GM12878 (cell line): ENCODE data around the gene COPS6. TPM values are rescaled to one million over a fixed set of nuclear protein-coding genes. Genes with fewer than 3 reads are reported as not detected.

Experiments
- ATAC-seq: fragments of 200-7000 bp; cut with Tn5 transposase; 3 replicates; pipeline ENCODE4 v1.9.1; 2020; ENCODE audit warnings: mild to moderate bottlenecking, moderate library complexity
- BruUV-seq: library from RNA; stranded (reverse); fragments of 400-500 nt; replicated peaks from 2 replicates; lab custom pipeline; 2021; lab: Mats Ljungman, UMichigan
- CTCF ChIA-PET: fragments of 300-600 bp; sonication (Branson Sonifier 250); formaldehyde crosslinking; extraction: SDS; loops from one replicate; lab custom pipeline; 2021; ENCODE audit warnings: inconsistent platforms; lab: Yijun Ruan, JAX
- POLR2A ChIA-PET: fragments of 350-600 bp; formaldehyde crosslinking; extraction: SDS; loops from one replicate; lab custom pipeline; 2021; ENCODE audit warnings: inconsistent platforms; lab: Charles Lee
- RAD21 ChIA-PET: fragments of 300-600 bp; sonication (Branson Sonifier 250); formaldehyde crosslinking; loops from one replicate; lab custom pipeline; 2023; ENCODE audit warnings: antibody characterized with exemption; ENCODE audit not compliant: unreplicated experiment; lab: Charles Lee
- SMC1A ChIA-PET: fragments of 300-600 bp; sonication (Branson Sonifier 250); formaldehyde crosslinking; loops from one replicate; lab custom pipeline; 2023; ENCODE audit not compliant: unreplicated experiment, uncharacterized antibody; lab: Charles Lee
- DNase-seq: peaks from one replicate; pipeline ENCODE4 v3.0.0-alpha.2; 2011; ENCODE audit warnings: low read depth, low spot score
- FAIRE-seq: peaks from 3 replicates; lab custom pipeline; 2011; peaks lifted over from hg19 to GRCh38; lab: Jason Lieb, UNC
- H2AFZ ChIP-seq: 2 replicates; pipeline ENCODE4 v1.6.0; 2011; ENCODE audit warnings: low read depth, low read length, control low read depth; ENCODE audit not compliant: control insufficient read depth
- H3K27ac ChIP-seq: 2 replicates; pipeline ENCODE4 v1.5.1; 2011; ENCODE audit warnings: control low read depth; ENCODE audit not compliant: control insufficient read depth, insufficient read depth
- H3K27me3 ChIP-seq, 2 experiments: replicated peaks in 1 of 2; 2 replicates each; pipeline versions ENCODE4 v1.6.0 to v1.6.1; 2011; ENCODE audit warnings: low read length in 1 of 2; ENCODE audit not compliant: control insufficient read depth in 2 of 2, insufficient read depth in 2 of 2
- H3K36me3 ChIP-seq, 2 experiments: 2 replicates each; pipeline ENCODE4 v1.5.1; 2011; ENCODE audit warnings: low read length in 1 of 2; ENCODE audit not compliant: control insufficient read depth in 2 of 2, insufficient read depth in 2 of 2
- H3K4me1 ChIP-seq: 2 replicates; pipeline ENCODE4 v1.6.1; 2011; ENCODE audit warnings: mild to moderate bottlenecking, low read length, moderate library complexity, mixed read lengths; ENCODE audit not compliant: control insufficient read depth, insufficient read depth
- H3K4me2 ChIP-seq: 2 replicates; pipeline ENCODE4 v1.6.0; 2011; ENCODE audit warnings: control low read depth; ENCODE audit not compliant: control insufficient read depth, insufficient read depth
- H3K4me3 ChIP-seq: fragments of 200-600 bp; sonication (generic); 2 replicates; pipeline ENCODE4 v1.5.1; 2016
- H3K79me2 ChIP-seq: 2 replicates; pipeline ENCODE4 v1.6.0; 2011; ENCODE audit warnings: low read length; ENCODE audit not compliant: control insufficient read depth, insufficient read depth
- H3K9ac ChIP-seq: 2 replicates; pipeline ENCODE4 v1.8.0; 2011; ENCODE audit warnings: low read length, control low read depth, mixed read lengths; ENCODE audit not compliant: control insufficient read depth, insufficient read depth
- H3K9me3 ChIP-seq: replicated peaks from 3 replicates; pipeline ENCODE4 v1.5.1; 2011; ENCODE audit warnings: mild to moderate bottlenecking, low read length; ENCODE audit not compliant: control insufficient read depth, insufficient read depth
- H4K20me1 ChIP-seq: 2 replicates; pipeline ENCODE4 v1.6.0; 2011; ENCODE audit not compliant: control insufficient read depth, insufficient read depth
- ATF7 ChIP-seq: fragments of 450-650 bp; IDR thresholded peaks from 2 replicates; pipeline ENCODE4 v1.6.1; 2016; ENCODE audit warnings: low read depth, mild to moderate bottlenecking
- BCL11A ChIP-seq: IDR thresholded peaks from 2 replicates; pipeline ENCODE4 v1.6.1; 2011; ENCODE audit warnings: low read depth, low read length
- BMI1 ChIP-seq: fragments of 450-650 bp; IDR thresholded peaks from 2 replicates; pipeline ENCODE4 v1.6.1; 2016; ENCODE audit warnings: mild to moderate bottlenecking, moderate library complexity, borderline replicate concordance
- ETV6 ChIP-seq, 2 experiments: fragments of 450-650 bp in 1 of 2; IDR thresholded peaks in 1 of 2; conservative IDR thresholded peaks in 1 of 2; 2 replicates each; pipeline ENCODE4 v1.6.1; 2014; ENCODE audit warnings: antibody characterized with exemption in 1 of 2, borderline replicate concordance in 1 of 2, low read depth in 1 of 2, mild to moderate bottlenecking in 1 of 2, moderate library complexity in 1 of 2
- IKZF1 ChIP-seq: fragments of 450-650 bp; conservative IDR thresholded peaks from 2 replicates; pipeline ENCODE4 v1.6.1; 2017; ENCODE audit warnings: antibody characterized with exemption, mild to moderate bottlenecking
- NBN ChIP-seq: fragments of 450-650 bp; IDR thresholded peaks from 2 replicates; pipeline ENCODE4 v1.6.1; 2016
- PAX5 ChIP-seq: IDR thresholded peaks from 2 replicates; pipeline ENCODE4 v1.6.1; 2011; ENCODE audit warnings: low read depth, low read length, borderline replicate concordance
- RB1 ChIP-seq: fragments of 450-650 bp; formaldehyde crosslinking; IDR thresholded peaks from 2 replicates; pipeline ENCODE4 v1.6.1; 2017; ENCODE audit warnings: mild to moderate bottlenecking, borderline replicate concordance
- USF1 ChIP-seq: IDR thresholded peaks from 2 replicates; pipeline ENCODE4 v1.6.1; 2011; ENCODE audit warnings: borderline replicate concordance, low read depth, mild to moderate bottlenecking, moderate library complexity, mixed read lengths, low read length; ENCODE audit not compliant: insufficient read depth; ENCODE audit errors: extremely low read length
- ZBTB11 ChIP-seq: fragments of 450-650 bp; formaldehyde crosslinking; IDR thresholded peaks from 2 replicates; pipeline ENCODE4 v1.5.0; 2022; ENCODE audit warnings: mild to moderate bottlenecking, missing genetic modification characterization
- ZZZ3 ChIP-seq: IDR thresholded peaks from 2 replicates; pipeline ENCODE4 v1.6.1; 2011; ENCODE audit warnings: low read depth; ENCODE audit not compliant: control insufficient read depth, insufficient read length
- WGBS: methylation state at CpG from one replicate; pipeline ENCODE4 v1.1.6; 2016; ENCODE audit warnings: low lambda C conversion rate; ENCODE audit not compliant: insufficient replicate concordance, insufficient coverage; ENCODE audit errors: missing lambda C conversion rate; 5-methylcytosine and 5-hydroxymethylcytosine counted together
- in situ Hi-C: fragments of 300-500 bp; cut with MboI; formaldehyde crosslinking; loops from 9 replicates; pipeline ENCODE4 v1.14.3; 2018; ENCODE audit warnings: mixed read lengths
- intact Hi-C: fragments of 100-400 bp; cut with micrococcal nuclease; formaldehyde crosslinking; loops from one replicate; pipeline ENCODE4 v1.14.2; 2022; ENCODE audit not compliant: unreplicated experiment
- polyA plus RNA-seq, 11 experiments: library from polyadenylated mRNA; depleted of rRNA in 4 of 11; unstranded in 6 of 11; stranded (reverse) in 5 of 11; fragments of >200 nt; fragmentation: Nextera tagmentation in 4 of 11; fragmentation: Illumina TruSeq in 1 of 11; extraction: Ambion mirVana in 4 of 11; extraction: Trizol in 1 of 11; gene quantifications; 1 replicate in 1 of 11; 2 replicates in 10 of 11; pipeline versions ENCODE4 v1.2.1 to v1.2.3, GENCODE V29; 2011 to 2016; ENCODE audit warnings: inconsistent platforms in 2 of 11, missing spikeins in 2 of 11, low read depth in 1 of 11
- total RNA-seq, 4 experiments: library from RNA; depleted of rRNA in 3 of 4; stranded (reverse); fragments of >200 nt in 3 of 4; fragmentation: Illumina TruSeq in 1 of 4; extraction: Trizol in 1 of 4; gene quantifications; 2 replicates each; pipeline versions ENCODE4 v1.2.1 to v1.2.3, GENCODE V29; 2013 to 2021

Gene COPS6
- total and polyA plus RNA-seq, 10 of the 15 experiments (the other 5 are each of a cell fraction or from before 2014, with no cell fraction given), result 28.5 to 182 (median 81.5) TPM

- in situ Hi-C loops, result no loop called here
- FAIRE-seq (no peak), ATAC-seq (no peak), DNase-seq (no peak)
- Histone ChIP-seq H3K27ac (no peak overlapping the region), H2AFZ (no peak overlapping the region), H4K20me1 (no peaks in the 10 kb centered on the region), H3K4me3 (no peak overlapping the region), H3K36me3 (peaks cover 2 to 12% of the 10 kb centered on the region in 2 experiments; a peak in 2 of 4 replicates), H3K9ac (no peak overlapping the region), H3K4me2 (no peak overlapping the region), H3K4me1 (no peaks in the 10 kb centered on the region), H3K9me3 (no peaks in the 10 kb centered on the region), H3K27me3 (no peaks in the 10 kb centered on the region)
- ChIA-PET CTCF (interaction anchor here (0.6 to 1.9 kb wide), 8 partner anchors 10 to 84 kb away, joined by 3 to 5 read pairs (median 3); no protein-coding TSS in a partner anchor), POLR2A (interaction anchor here (0.6 to 1.0 kb wide), 2 partner anchors 13 to 32 kb away, joined by 3 to 4 read pairs; no protein-coding TSS in a partner anchor), RAD21 (no interaction called here), SMC1A (interaction anchor here (1.0 kb wide), 1 partner anchor 10 kb away, joined by 3 read pairs; no protein-coding TSS in a partner anchor)
- WGBS, result 95% methylated on average over 4 of the region's 4 CpGs
- TF ChIP-seq BMI1 (no peak), ATF7 (no peak), RB1 (no peak), ETV6 (conservative IDR thresholded peaks at IDR 0.05 in 1 of 2, IDR thresholded peaks at IDR 0.05 in 1 of 2; ENCODE audit: borderline replicate concordance in 1 of 2, low read depth in 1 of 2) (no peak), PAX5 (no peak), BCL11A (no peak), ZBTB11 (CRISPR knock-in tag) (no peak), NBN (no peak), IKZF1 (no peak), ZZZ3 (no peak), USF1 (no peak)
- TF ChIP-seq, all 136 proteins: peak for 0
- H3K79me2 ChIP-seq, result no peaks in the 10 kb centered on the region
- intact Hi-C loops, result no loop called here
- no TSS peak for BruUV-seq
Measured at GRCh38 chr7:100063376-100063775, 25.4 kb upstream of the COPS6 start.
